Activated T-helper 2 cell treated with anti-CD3 and anti-CD28 coated beads, Interferon-gamma antibody, Interleukin-2, Interleukin-4, amounts not matched to agents 10 μg/mL and 5 μg/mL and 100 μg/mL, durations not matched to agents 14 hours and 24 hours and 36 hours (primary cell): ENCODE measurements around the gene METTL3. TPM values are rescaled to one million over a fixed set of nuclear protein-coding genes. Genes with fewer than 3 reads are reported as not detected.

ENCODE experiments used
- DNase-seq: peaks from one replicate; pipeline ENCODE4 v3.0.0; 2021; ENCODE audit warnings: low spot score
- H3K27ac Mint-ChIP-seq: one replicate; pipeline ENCODE4 v1.8.0; 2021; ENCODE audit warnings: mixed read lengths
- H3K27me3 Mint-ChIP-seq: one replicate; pipeline ENCODE4 v1.8.0; 2021; ENCODE audit warnings: low read depth, mixed read lengths
- H3K36me3 Mint-ChIP-seq: one replicate; pipeline ENCODE4 v1.8.0; 2021; ENCODE audit warnings: low read depth, mixed read lengths
- H3K4me1 Mint-ChIP-seq: one replicate; pipeline ENCODE4 v1.8.0; 2021; ENCODE audit warnings: low read depth, mixed read lengths
- H3K4me3 Mint-ChIP-seq: one replicate; pipeline ENCODE4 v1.8.0; 2021; ENCODE audit warnings: low read depth, mild to moderate bottlenecking, moderate library complexity, mixed read lengths
- H3K9me3 Mint-ChIP-seq: one replicate; pipeline ENCODE4 v1.8.0; 2021; ENCODE audit warnings: mixed read lengths
- intact Hi-C: fragments of 100-400 bp; cut with micrococcal nuclease; formaldehyde crosslinking; loops from one replicate; pipeline ENCODE4 v1.15.1; 2023
- total RNA-seq: library from RNA; stranded (reverse); gene quantifications from 2 replicates; pipeline ENCODE4 v1.2.3, GENCODE V29; 2022

The METTL3 gene
- total RNA-seq, 1 donor from 2014 or later, result 76.7 TPM

DNA sequence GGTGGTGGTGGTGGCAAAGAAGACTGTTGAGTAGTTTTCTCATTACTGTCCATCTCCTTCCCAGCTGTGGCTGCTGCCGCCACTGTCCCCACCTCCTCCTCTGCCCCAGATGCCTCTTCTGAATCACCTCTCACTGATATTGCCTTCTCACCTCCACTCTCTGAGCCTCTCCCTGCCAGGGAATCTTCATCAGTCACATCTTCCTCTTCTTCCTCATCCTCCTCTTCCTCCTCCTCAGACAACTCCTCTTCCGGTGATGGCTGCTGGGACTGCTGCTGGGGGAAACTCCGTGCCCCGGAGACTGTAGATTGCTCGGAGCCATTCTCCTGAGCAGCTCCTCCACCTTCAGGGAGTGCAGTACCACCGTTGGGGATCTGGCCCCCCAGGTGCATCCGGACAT is 12.1 kb upstream of the METTL3 start:
- no peak overlapping the region for H3K4me3 Mint-ChIP-seq
- DNase-seq, result no peak
- H3K36me3 Mint-ChIP-seq, result no peaks in the 10 kb centered on the region
- peaks cover 19% of the 10 kb centered on the region for H3K4me1 Mint-ChIP-seq
- H3K27ac Mint-ChIP-seq, result no peak overlapping the region
- intact Hi-C loops, result no loop called here
- no peaks in the 10 kb centered on the region for H3K9me3 Mint-ChIP-seq
- peaks cover 4% of the 10 kb centered on the region for H3K27me3 Mint-ChIP-seq

DNA sequence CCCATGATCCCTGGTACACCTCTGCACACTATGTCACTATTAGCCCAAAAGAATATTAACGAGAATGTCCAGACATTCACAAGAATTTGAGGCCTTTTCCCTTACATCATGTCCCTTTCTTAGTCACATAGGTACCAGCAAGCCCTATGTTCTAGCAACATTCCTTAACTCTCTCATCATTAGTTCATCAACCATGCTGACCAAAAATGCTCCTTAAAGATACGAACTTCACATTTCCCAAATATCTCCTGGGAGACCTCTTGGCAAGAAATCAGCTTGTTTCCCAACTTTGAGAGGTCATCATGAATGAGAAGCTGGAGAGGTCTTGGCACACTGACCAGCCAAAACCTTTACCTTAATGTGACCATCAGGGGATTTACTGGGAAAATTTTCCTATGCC is 10.4 kb upstream of the METTL3 start:
- DNase-seq, result no peak
- peaks cover 12% of the 10 kb centered on the region for H3K4me1 Mint-ChIP-seq
- intact Hi-C loops, result no loop called here
- no peaks in the 10 kb centered on the region for H3K9me3 Mint-ChIP-seq
- H3K27me3 Mint-ChIP-seq, result peaks cover 5% of the 10 kb centered on the region
- no peaks in the 10 kb centered on the region for H3K36me3 Mint-ChIP-seq
- H3K27ac Mint-ChIP-seq, result no peak overlapping the region
- H3K4me3 Mint-ChIP-seq, result no peak overlapping the region

DNA sequence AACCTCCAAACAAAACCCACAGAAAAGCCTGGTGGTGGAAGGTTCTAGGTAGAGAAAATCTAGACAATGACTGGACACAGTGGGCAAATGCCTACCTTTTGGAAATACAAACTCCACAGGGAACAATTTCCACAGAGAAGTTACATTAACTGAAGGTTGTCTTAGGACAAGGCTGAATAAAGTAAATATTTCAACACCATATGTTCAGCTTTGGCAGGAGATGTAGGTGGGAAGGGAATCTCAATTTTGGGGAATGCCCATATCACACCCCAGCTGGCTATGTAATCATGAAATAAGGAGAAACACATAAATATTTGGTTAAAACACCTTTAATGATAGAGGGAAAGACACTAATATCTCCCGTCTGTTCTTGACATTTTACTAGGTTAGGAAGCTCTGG is 9.6 kb upstream of the METTL3 start:
- Mint-ChIP-seq H3K36me3 (no peaks in the 10 kb centered on the region), H3K4me1 (peaks cover 12% of the 10 kb centered on the region), H3K9me3 (no peaks in the 10 kb centered on the region), H3K27ac (no peak overlapping the region), H3K27me3 (peaks cover 5% of the 10 kb centered on the region), H3K4me3 (no peak overlapping the region)
- intact Hi-C loops, result no loop called here
- no peak for DNase-seq

DNA sequence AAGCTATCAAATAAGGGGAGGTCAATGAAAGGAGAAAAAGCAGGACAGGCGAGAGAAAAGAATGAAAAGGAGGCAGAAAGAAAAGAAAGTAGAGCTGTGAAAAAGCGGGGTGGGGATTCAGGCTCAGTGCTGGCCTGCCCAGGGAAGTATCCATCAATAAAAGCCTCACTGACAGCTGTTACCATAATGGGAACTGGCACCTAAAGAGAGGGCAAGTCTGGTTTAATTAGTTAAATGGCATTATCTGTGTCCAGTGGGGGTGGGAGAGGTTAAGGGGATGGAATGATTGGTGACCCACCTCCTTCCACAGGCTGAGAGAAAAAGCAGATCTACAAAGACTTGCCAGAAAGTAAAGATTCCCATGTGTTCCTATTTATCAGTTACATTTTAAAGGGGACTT is 7.6 kb upstream of the METTL3 start:
- H3K27ac Mint-ChIP-seq, result no peak overlapping the region
- no peak for DNase-seq
- peaks cover 6% of the 10 kb centered on the region for H3K27me3 Mint-ChIP-seq
- no peaks in the 10 kb centered on the region for H3K36me3 Mint-ChIP-seq
- H3K4me1 Mint-ChIP-seq, result peaks cover 6% of the 10 kb centered on the region
- intact Hi-C loops, result loop anchor here (10.0 kb wide), 1 partner anchor 254 kb away; the partner anchor contains the start of gene HNRNPC
- no peak overlapping the region for H3K4me3 Mint-ChIP-seq
- H3K9me3 Mint-ChIP-seq, result no peaks in the 10 kb centered on the region

DNA sequence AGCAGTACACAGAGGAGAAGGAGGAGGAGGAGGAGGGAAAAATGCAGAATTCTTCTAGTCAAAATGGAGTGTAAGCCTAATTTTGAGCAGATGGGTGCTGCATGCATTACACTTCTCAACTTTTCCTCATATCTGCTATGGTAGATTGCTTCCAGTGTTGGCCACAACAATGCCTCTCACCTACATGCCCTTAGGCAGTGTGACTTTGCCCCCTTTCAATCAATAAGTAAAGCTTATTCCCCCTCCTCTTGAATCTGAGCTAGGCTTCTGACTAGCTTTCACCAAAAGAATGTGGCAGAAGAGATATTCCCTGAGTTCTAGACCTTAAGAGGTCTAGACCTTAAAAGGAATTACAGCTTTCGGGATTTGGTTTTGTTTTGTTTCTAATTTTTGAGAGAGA is 3.2 kb upstream of the METTL3 start:
- no peak overlapping the region for H3K27ac Mint-ChIP-seq
- intact Hi-C loops, result loop anchor here (10.0 kb wide), 1 partner anchor 250 kb away; the partner anchor contains the start of gene HNRNPC
- peaks cover 10% of the 10 kb centered on the region for H3K27me3 Mint-ChIP-seq
- no peak overlapping the region for H3K4me3 Mint-ChIP-seq
- no peaks in the 10 kb centered on the region for H3K9me3 Mint-ChIP-seq
- no peak for DNase-seq
- H3K36me3 Mint-ChIP-seq, result peaks cover 13% of the 10 kb centered on the region
- H3K4me1 Mint-ChIP-seq, result peaks cover 15% of the 10 kb centered on the region

DNA sequence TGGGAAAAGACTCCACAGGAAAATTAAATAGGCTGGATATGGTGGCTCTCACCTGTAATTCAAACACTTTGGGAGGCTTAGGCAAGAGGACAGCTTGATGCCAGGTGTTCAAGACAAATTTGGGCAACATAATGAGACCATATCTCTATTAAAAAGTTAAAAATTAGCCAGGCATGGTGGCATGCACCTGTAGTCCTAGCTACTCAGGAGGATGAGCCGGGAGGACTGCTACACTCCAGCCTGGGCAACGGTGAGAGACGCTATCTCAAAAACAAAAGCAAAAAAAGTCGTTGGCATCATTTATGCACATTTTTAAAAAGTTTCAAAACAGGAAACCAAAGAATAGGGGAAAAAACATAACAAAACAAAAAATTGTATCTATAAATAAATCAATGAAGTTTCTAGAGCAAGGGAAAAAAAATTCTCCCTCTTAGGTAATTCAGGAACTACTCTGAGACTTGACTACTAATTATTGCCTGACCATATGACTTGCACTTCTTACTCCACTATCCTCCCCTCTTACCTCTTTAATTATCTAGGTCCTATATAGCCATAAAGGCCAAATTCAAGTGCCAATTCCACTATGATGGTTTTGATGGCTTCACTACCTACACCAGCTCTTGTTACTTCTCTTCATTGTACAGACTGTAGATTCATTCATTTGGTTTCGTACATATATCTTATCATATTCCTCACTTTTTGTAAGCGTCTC is 1.6 kb downstream of the METTL3 start:
- Mint-ChIP-seq H3K36me3 (peaks cover 42% of the 10 kb centered on the region), H3K27ac (peak overlapping the region; percentile 97), H3K27me3 (peaks cover 3% of the 10 kb centered on the region), H3K4me1 (peaks cover 37% of the 10 kb centered on the region), H3K9me3 (no peaks in the 10 kb centered on the region), H3K4me3 (peak overlapping the region; percentile 88)
- intact Hi-C loops, result loop anchor here (10.0 kb wide), 1 partner anchor 245 kb away; the partner anchor contains the start of gene HNRNPC
- no peak for DNase-seq

DNA sequence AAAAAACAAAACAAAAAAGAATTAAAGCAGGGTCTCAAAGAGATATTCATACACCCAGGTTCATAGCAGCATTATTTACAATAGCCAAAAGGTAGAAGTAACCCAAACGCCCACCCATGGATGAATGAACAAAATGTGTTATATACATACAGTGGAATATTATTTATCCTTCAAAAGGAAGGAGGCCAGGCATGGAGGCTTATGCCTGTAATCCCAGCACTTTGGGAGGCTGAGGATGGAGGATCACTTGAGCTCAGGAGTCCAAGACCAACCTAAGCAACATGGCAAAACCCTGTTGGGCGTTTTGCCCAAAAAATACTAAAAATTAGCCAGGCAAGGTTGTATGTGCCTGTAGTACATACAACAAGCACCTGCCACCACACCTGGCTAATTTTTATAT is 4.6 kb downstream of the METTL3 start:
- intact Hi-C loops, result no loop called here
- Mint-ChIP-seq H3K9me3 (no peaks in the 10 kb centered on the region), H3K27me3 (no peaks in the 10 kb centered on the region), H3K36me3 (peaks cover 67% of the 10 kb centered on the region), H3K4me1 (peaks cover 38% of the 10 kb centered on the region), H3K4me3 (no peak overlapping the region), H3K27ac (no peak overlapping the region)
- no peak for DNase-seq

DNA sequence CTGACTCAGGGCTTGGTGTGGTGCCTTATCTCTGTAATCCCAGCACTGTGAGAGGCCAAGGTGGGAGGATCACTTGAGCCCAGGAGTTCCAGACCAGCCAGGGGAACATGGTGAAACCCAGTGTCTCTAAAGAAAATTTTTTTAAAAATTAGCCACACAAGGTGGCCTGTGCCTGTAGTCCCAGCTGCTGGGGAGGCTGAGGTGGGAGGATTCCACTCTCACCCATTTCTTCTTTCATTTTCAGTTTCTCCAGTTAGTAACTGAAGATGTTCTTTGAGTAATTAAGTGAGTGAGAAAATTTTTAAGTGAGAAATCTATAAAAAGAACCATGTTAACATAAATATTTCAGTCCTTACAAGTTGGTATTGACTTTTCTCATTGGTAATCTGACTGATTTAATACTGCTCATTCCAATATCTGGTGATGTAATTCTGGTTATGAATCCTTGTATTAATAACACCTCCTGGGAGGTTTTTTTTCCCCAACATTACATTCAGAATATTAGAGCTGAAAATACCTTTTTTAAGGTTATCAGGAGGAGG is 6.1 kb downstream of the METTL3 start:
- Mint-ChIP-seq H3K27ac (peak overlapping the region; percentile 77), H3K4me3 (peak overlapping the region; percentile 62), H3K36me3 (peaks cover 73% of the 10 kb centered on the region), H3K4me1 (peaks cover 37% of the 10 kb centered on the region), H3K9me3 (no peaks in the 10 kb centered on the region), H3K27me3 (no peaks in the 10 kb centered on the region)
- DNase-seq, result no peak
- intact Hi-C loops, result loop anchor here (2.0 kb wide), 1 partner anchor 1056 kb away; no protein-coding TSS in a partner anchor

DNA sequence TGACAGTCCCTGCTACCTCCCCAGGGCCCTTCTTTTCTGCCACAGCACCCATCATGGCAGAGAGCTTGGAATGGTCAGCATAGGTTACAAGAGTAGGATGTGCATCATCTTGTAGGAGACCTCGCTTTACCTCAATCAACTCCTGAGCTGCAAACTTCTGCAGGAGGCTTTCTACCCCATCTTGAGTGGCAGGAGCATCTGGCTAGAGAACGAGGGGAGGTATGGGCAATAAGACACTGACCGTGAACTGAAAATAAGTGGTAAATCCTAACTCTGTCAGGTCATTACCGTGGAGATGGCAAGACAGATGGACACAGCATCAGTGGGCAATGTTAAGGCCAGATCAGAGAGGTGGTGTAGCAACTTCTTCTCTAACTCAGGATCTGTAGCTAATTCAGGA is 7.8 kb downstream of the METTL3 start:
- Mint-ChIP-seq H3K9me3 (no peaks in the 10 kb centered on the region), H3K36me3 (peaks cover 77% of the 10 kb centered on the region), H3K27ac (no peak overlapping the region), H3K4me3 (no peak overlapping the region), H3K27me3 (no peaks in the 10 kb centered on the region), H3K4me1 (peaks cover 40% of the 10 kb centered on the region)
- no peak for DNase-seq
- intact Hi-C loops, result no loop called here

DNA sequence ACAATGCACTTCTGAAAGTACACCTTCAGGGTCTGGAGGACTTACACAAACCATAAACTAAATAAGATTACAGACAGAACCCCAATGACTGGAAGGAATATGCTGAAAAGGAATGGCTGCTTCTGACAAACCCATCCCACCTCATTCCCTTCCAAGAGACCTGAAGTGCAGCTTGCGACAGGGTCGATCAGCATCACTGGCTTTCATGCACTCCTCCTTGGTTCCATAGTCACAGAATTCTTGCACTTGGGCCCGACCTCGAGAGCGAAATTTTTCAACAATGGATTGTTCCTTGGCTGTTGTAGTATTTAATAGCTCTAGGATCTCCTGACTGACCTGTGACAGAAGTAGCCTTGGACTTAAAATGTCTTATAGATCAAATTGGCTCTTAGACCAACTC is 9.6 kb downstream of the METTL3 start:
- H3K27me3 Mint-ChIP-seq, result no peaks in the 10 kb centered on the region
- H3K9me3 Mint-ChIP-seq, result no peaks in the 10 kb centered on the region
- DNase-seq, result no peak
- peaks cover 80% of the 10 kb centered on the region for H3K36me3 Mint-ChIP-seq
- no peak overlapping the region for H3K4me3 Mint-ChIP-seq
- H3K4me1 Mint-ChIP-seq, result peaks cover 33% of the 10 kb centered on the region
- H3K27ac Mint-ChIP-seq, result no peak overlapping the region
- intact Hi-C loops, result no loop called here

DNA sequence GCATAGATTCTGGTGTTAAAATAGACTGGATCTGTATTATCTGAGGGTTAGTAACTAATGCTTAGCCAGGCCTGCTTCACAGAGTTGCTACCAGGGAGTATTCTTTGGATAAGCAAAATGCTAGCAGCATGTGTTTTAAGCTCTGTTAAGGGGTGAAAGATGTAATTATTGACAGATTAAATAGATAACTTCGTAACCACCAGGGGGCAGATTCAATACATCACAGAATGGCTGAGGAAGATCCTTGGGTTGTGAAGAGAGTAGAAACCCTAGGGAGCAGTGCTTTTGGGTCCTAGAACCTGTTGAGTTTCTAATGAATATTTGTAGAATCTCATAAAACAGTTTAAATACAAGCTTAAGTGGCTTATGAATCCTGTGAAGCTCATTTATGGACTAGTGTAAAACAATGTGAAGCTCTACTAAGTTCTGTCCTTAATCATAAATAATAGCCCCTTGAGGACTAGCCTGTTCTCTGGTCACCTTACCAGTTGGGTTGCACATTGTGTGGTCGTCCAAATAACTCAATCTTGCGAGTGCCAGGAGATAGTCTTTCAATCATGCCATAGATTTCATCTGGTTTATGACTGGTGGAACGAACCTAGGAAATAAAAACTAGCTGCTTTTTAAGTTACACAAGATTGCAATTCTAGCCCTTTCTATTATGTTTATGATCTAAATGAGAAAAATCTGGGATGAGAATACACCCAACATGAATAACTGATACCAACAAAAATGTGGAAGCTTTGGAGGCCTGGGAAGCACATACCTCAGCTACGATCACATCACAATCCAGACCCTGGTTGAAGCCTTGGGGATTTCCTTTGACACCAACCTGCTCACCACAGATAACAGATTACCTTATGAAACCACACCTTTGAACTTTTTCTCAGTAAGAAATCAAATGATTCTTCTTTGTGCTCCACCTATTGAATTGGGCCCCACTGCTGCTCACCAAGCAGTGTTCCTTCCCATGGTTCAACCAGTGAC is 12.3 kb downstream of the METTL3 start:
- no peak for DNase-seq
- Mint-ChIP-seq H3K27me3 (no peaks in the 10 kb centered on the region), H3K4me1 (peaks cover 21% of the 10 kb centered on the region), H3K4me3 (no peak overlapping the region), H3K36me3 (peaks cover 83% of the 10 kb centered on the region), H3K27ac (peak overlapping the region; percentile 2), H3K9me3 (no peaks in the 10 kb centered on the region)
- intact Hi-C loops, result loop anchor here (1.0 kb wide), 1 partner anchor 58 kb away; no protein-coding TSS in a partner anchor

DNA sequence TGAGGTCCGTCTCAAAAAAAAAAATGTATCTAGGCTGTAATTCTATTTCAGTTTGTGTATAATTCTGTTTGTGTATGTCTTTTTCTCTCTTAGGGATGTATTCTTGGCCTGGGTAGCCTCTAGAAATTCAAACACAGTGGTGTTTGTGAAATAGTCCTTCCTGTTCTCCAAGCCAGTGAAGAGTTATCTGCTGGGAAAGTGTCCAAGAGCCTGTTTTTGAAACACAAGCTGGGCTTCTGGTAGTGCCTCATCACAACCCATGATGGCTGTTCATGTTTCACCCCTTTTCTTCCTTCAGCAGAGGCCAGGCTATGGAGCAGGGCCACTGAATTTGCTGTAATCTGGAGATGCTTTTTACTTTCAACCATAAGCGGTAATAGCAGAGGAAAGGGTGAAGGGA is 14.7 kb downstream of the METTL3 start:
- H3K36me3 Mint-ChIP-seq, result peaks cover 78% of the 10 kb centered on the region
- no peak for DNase-seq
- H3K27me3 Mint-ChIP-seq, result no peaks in the 10 kb centered on the region
- H3K27ac Mint-ChIP-seq, result no peak overlapping the region
- peaks cover 17% of the 10 kb centered on the region for H3K4me1 Mint-ChIP-seq
- H3K9me3 Mint-ChIP-seq, result no peaks in the 10 kb centered on the region
- H3K4me3 Mint-ChIP-seq, result no peak overlapping the region
- intact Hi-C loops, result no loop called here
